Neural progenitor cell (in vitro differentiated cells): ENCODE measurements around the gene LPCAT3. TPM values are rescaled to one million over a fixed set of nuclear protein-coding genes. Genes with fewer than 3 reads are reported as not detected.
A peak's percentile ranks its signal among the peaks of the same experiment; 100 is the strongest.

Source experiments
- DNase-seq: peaks from one replicate; pipeline ENCODE4 v3.0.0-alpha.2; 2016; ENCODE audit warnings: low spot score
- H2AFZ ChIP-seq: fragments of 200-600 bp; sonication (generic); replicated peaks from 2 replicates; pipeline ENCODE4 v1.6.1; 2016; ENCODE audit warnings: antibody characterized with exemption
- H3F3A ChIP-seq: fragments of 200-600 bp; sonication (generic); 2 replicates; pipeline ENCODE4 v1.6.1; 2016; ENCODE audit warnings: antibody characterized with exemption, low read depth
- H3K27ac ChIP-seq: fragments of 200-600 bp; sonication (generic); 2 replicates; pipeline ENCODE4 v1.5.1; 2016; ENCODE audit warnings: mild to moderate bottlenecking
- H3K27me3 ChIP-seq: fragments of 200-600 bp; sonication (generic); 2 replicates; pipeline ENCODE4 v1.6.1; 2016; ENCODE audit warnings: mild to moderate bottlenecking, moderate library complexity
- H3K36me3 ChIP-seq: fragments of 200-600 bp; sonication (generic); 2 replicates; pipeline ENCODE4 v1.5.1; 2016
- H3K4me1 ChIP-seq: fragments of 200-600 bp; sonication (generic); 2 replicates; pipeline ENCODE4 v1.6.1; 2016; ENCODE audit warnings: mixed run types
- H3K4me2 ChIP-seq: fragments of 200-600 bp; sonication (generic); 2 replicates; pipeline ENCODE4 v1.6.1; 2016
- H3K4me3 ChIP-seq: fragments of 200-600 bp; sonication (generic); 2 replicates; pipeline ENCODE4 v1.5.1; 2016
- H3K79me2 ChIP-seq: fragments of 200-600 bp; sonication (generic); 2 replicates; pipeline ENCODE4 v1.6.1; 2016; ENCODE audit warnings: low read depth
- H3K9ac ChIP-seq: fragments of 200-600 bp; sonication (generic); 2 replicates; pipeline ENCODE4 v1.6.1; 2016
- H3K9me3 ChIP-seq: fragments of 200-600 bp; sonication (generic); 2 replicates; pipeline ENCODE4 v1.5.1; 2016; ENCODE audit warnings: low read depth
- H4K20me1 ChIP-seq: fragments of 200-600 bp; sonication (generic); 2 replicates; pipeline ENCODE4 v1.6.1; 2016; ENCODE audit warnings: low read depth
- H3K27ac Mint-ChIP-seq: 3 replicates; pipeline ENCODE4 v1.8.0; 2021; ENCODE audit warnings: mixed read lengths
- H3K27me3 Mint-ChIP-seq: 2 replicates; pipeline ENCODE4 v1.8.0; 2022; ENCODE audit warnings: low read depth, mild to moderate bottlenecking, inconsistent platforms, moderate library complexity, mixed read lengths; ENCODE audit not compliant: insufficient read depth
- H3K36me3 Mint-ChIP-seq: 3 replicates; pipeline ENCODE4 v1.8.0; 2021; ENCODE audit warnings: mixed read lengths
- H3K4me1 Mint-ChIP-seq: 3 replicates; pipeline ENCODE4 v1.8.0; 2021; ENCODE audit warnings: mixed read lengths
- H3K4me3 Mint-ChIP-seq: 3 replicates; pipeline ENCODE4 v1.8.0; 2021; ENCODE audit warnings: mild to moderate bottlenecking, moderate library complexity, mixed read lengths
- H3K9me3 Mint-ChIP-seq: 3 replicates; pipeline ENCODE4 v1.8.0; 2020; ENCODE audit warnings: mixed read lengths
- CTCF ChIP-seq: fragments of 200-600 bp; sonication (generic); IDR thresholded peaks from 2 replicates; pipeline ENCODE4 v1.5.1; 2017; ENCODE audit warnings: antibody characterized with exemption, mild to moderate bottlenecking
- EZH2 ChIP-seq: fragments of 200-600 bp; sonication (generic); IDR thresholded peaks from 2 replicates; pipeline ENCODE4 v1.6.1; 2017; ENCODE audit warnings: antibody characterized with exemption, mild to moderate bottlenecking, moderate library complexity
- EZH2phosphoT487 ChIP-seq: fragments of 200-600 bp; sonication (generic); IDR thresholded peaks from 2 replicates; pipeline ENCODE4 v1.6.1; 2017; ENCODE audit warnings: antibody characterized with exemption
- total RNA-seq: library from RNA; depleted of rRNA; stranded (reverse); fragments of >200 nt; gene quantifications from 2 replicates; pipeline ENCODE4 v1.2.3, GENCODE V29; 2015; ENCODE audit warnings: low replicate concordance

The LPCAT3 gene
- total RNA-seq, 1 donor from 2014 or later = 18.1 TPM

- no peaks in the 10 kb centered on the region for H3K9me3 ChIP-seq
- TF ChIP-seq CTCF (no peak), EZH2phosphoT487 (no peak)
- H3K36me3 ChIP-seq = no peaks in the 10 kb centered on the region
- H3K4me1 ChIP-seq = peaks cover 20% of the 10 kb centered on the region
- H4K20me1 ChIP-seq = peaks cover 11% of the 10 kb centered on the region
- H2AFZ ChIP-seq = no peak overlapping the region
- peak; percentile 82 for DNase-seq
- no peaks in the 10 kb centered on the region for H3K27me3 ChIP-seq
- H3K27ac ChIP-seq = no peak overlapping the region
- Mint-ChIP-seq H3K4me1 (peaks cover 44% of the 10 kb centered on the region), H3K9me3 (no peaks in the 10 kb centered on the region), H3K36me3 (peaks cover 9% of the 10 kb centered on the region), H3K4me3 (peak overlapping the region; percentile 55), H3K27ac (peak overlapping the region; percentile 15), H3K27me3 (peaks cover 16% of the 10 kb centered on the region)
- peak overlapping the region; percentile 40 for H3K4me3 ChIP-seq
- H3K4me2 ChIP-seq = peak overlapping the region; percentile 72
- peaks cover 10% of the 10 kb centered on the region for H3K79me2 ChIP-seq
- no peak overlapping the region for H3K9ac ChIP-seq
- peaks cover 54% of the 10 kb centered on the region for H3F3A ChIP-seq
These were observed 72.0 kb downstream of the LPCAT3 start for GRCh38 chr12:6946033-6946919.

- TF ChIP-seq EZH2 (no peak), EZH2phosphoT487 (no peak), CTCF (no peak)
- Mint-ChIP-seq H3K4me3 (peak overlapping the region; percentile 96), H3K9me3 (no peaks in the 10 kb centered on the region), H3K36me3 (peaks cover 13% of the 10 kb centered on the region), H3K4me1 (peaks cover 45% of the 10 kb centered on the region), H3K27me3 (peaks cover 18% of the 10 kb centered on the region), H3K27ac (no peak overlapping the region)
- peaks cover 10% of the 10 kb centered on the region for H3K79me2 ChIP-seq
- no peaks in the 10 kb centered on the region for H3K36me3 ChIP-seq
- peaks cover 20% of the 10 kb centered on the region for H3K4me1 ChIP-seq
- H3K4me3 ChIP-seq = no peak overlapping the region
- H3K4me2 ChIP-seq = peak overlapping the region; percentile 72
- peaks cover 57% of the 10 kb centered on the region for H3F3A ChIP-seq
- no peaks in the 10 kb centered on the region for H3K9me3 ChIP-seq
- no peaks in the 10 kb centered on the region for H3K27me3 ChIP-seq
- H2AFZ ChIP-seq = no peak overlapping the region
- peaks cover 11% of the 10 kb centered on the region for H4K20me1 ChIP-seq
- no peak overlapping the region for H3K27ac ChIP-seq
- DNase-seq = no peak
- no peak overlapping the region for H3K9ac ChIP-seq
These were observed 72.7 kb downstream of the LPCAT3 start for GRCh38 chr12:6945613-6946012.

- Histone ChIP-seq H3K4me1 (peaks cover 20% of the 10 kb centered on the region), H3K9me3 (no peaks in the 10 kb centered on the region), H2AFZ (no peak overlapping the region), H3K36me3 (no peaks in the 10 kb centered on the region), H3K9ac (no peak overlapping the region), H3K4me3 (peak overlapping the region; percentile 56), H3F3A (peaks cover 66% of the 10 kb centered on the region), H3K4me2 (peak overlapping the region; percentile 77), H3K27me3 (no peaks in the 10 kb centered on the region), H3K27ac (peak overlapping the region; percentile 100), H3K79me2 (peaks cover 14% of the 10 kb centered on the region), H4K20me1 (peaks cover 11% of the 10 kb centered on the region)
- H3K36me3 Mint-ChIP-seq = peaks cover 19% of the 10 kb centered on the region
- H3K27me3 Mint-ChIP-seq = peaks cover 23% of the 10 kb centered on the region
- TF ChIP-seq EZH2 (no peak), CTCF (peak; percentile 73)
- H3K9me3 Mint-ChIP-seq = no peaks in the 10 kb centered on the region
- peak; percentile 96 for DNase-seq
- H3K4me3 Mint-ChIP-seq = peak overlapping the region; percentile 96
- peak overlapping the region; percentile 99 for H3K27ac Mint-ChIP-seq
- peaks cover 43% of the 10 kb centered on the region for H3K4me1 Mint-ChIP-seq
These were observed 73.7 kb downstream of the LPCAT3 start for GRCh38 chr12:6944381-6945186.
